PC-9 (cell line): ENCODE measurements around the gene P4HA1. TPM values are rescaled to one million over a fixed set of nuclear protein-coding genes. Genes with fewer than 3 reads are reported as not detected.
"Not testable (repeated sequence)": the region's sequence is repeated elsewhere in the genome, so short reads cannot be mapped to it uniquely, and the experiment has no call there.

Source experiments
- BruUV-seq: library from RNA; stranded (reverse); fragments of 400-500 nt; replicated peaks from 2 replicates; lab custom pipeline; 2021; lab: Mats Ljungman, UMichigan
- CTCF ChIA-PET: fragments of 300-600 bp; sonication (Branson Sonifier 250); formaldehyde crosslinking; loops from one replicate; lab custom pipeline; 2022; ENCODE audit warnings: antibody characterized with exemption; lab: Charles Lee
- POLR2A ChIA-PET: fragments of 300-600 bp; sonication (Branson Sonifier 250); formaldehyde crosslinking; loops from one replicate; lab custom pipeline; 2022; ENCODE audit warnings: antibody characterized with exemption; ENCODE audit not compliant: unreplicated experiment; lab: Charles Lee
- DNase-seq, 2 experiments: peaks; one replicate each; pipeline versions ENCODE4 v3.0.0 to v3.0.0-alpha.2; 2015 to 2022; ENCODE audit warnings: mixed read lengths in 1 of 2
- H2AFZ ChIP-seq: fragments of 200-600 bp; sonication (generic); 2 replicates; pipeline ENCODE4 v1.8.1; 2017; ENCODE audit warnings: antibody characterized with exemption
- H3F3A ChIP-seq: fragments of 200-600 bp; sonication (generic); 2 replicates; pipeline ENCODE4 v1.8.1; 2017; ENCODE audit warnings: antibody characterized with exemption, mild to moderate bottlenecking, low read depth; ENCODE audit not compliant: insufficient read depth
- H3K27ac ChIP-seq: fragments of 200-600 bp; sonication (generic); 2 replicates; pipeline ENCODE4 v1.6.1; 2016; ENCODE audit warnings: mixed run types
- H3K27me3 ChIP-seq: fragments of 200-600 bp; sonication (generic); 2 replicates; pipeline ENCODE4 v1.6.1; 2016; ENCODE audit warnings: low read depth, mixed run types; ENCODE audit not compliant: insufficient read depth
- H3K36me3 ChIP-seq: fragments of 200-600 bp; sonication (generic); 2 replicates; pipeline ENCODE4 v1.6.1; 2016; ENCODE audit warnings: low read depth, mixed run types
- H3K4me1 ChIP-seq: fragments of 200-600 bp; sonication (generic); replicated peaks from 2 replicates; pipeline ENCODE4 v1.6.1; 2016; ENCODE audit warnings: mixed run types; ENCODE audit not compliant: insufficient read depth
- H3K4me2 ChIP-seq: fragments of 200-600 bp; sonication (generic); 2 replicates; pipeline ENCODE4 v1.6.1; 2017; ENCODE audit warnings: mixed run types
- H3K4me3 ChIP-seq: fragments of 200-600 bp; sonication (generic); 2 replicates; pipeline ENCODE4 v1.6.1; 2016; ENCODE audit warnings: mixed run types
- H3K79me2 ChIP-seq: fragments of 200-600 bp; sonication (generic); 2 replicates; pipeline ENCODE4 v1.6.1; 2017; ENCODE audit warnings: low read depth, mixed run types
- H3K9me2 ChIP-seq: fragments of 200-600 bp; sonication (generic); 2 replicates; pipeline ENCODE4 v1.8.1; 2017; ENCODE audit warnings: mild to moderate bottlenecking; ENCODE audit not compliant: insufficient read depth
- H3K9me3 ChIP-seq: fragments of 200-600 bp; sonication (generic); 2 replicates; pipeline ENCODE4 v1.8.1; 2016; ENCODE audit warnings: low read depth; ENCODE audit not compliant: insufficient read depth
- H4K20me1 ChIP-seq: fragments of 200-600 bp; sonication (generic); 2 replicates; pipeline ENCODE4 v1.8.1; 2017; ENCODE audit not compliant: insufficient read depth
- EZH2 ChIP-seq: fragments of 200-600 bp; sonication (generic); IDR thresholded peaks from 2 replicates; pipeline ENCODE4 v1.8.0; 2017; ENCODE audit warnings: antibody characterized with exemption, low read depth
- intact Hi-C: fragments of 100-400 bp; cut with micrococcal nuclease; formaldehyde crosslinking; loops from one replicate; pipeline ENCODE4 v1.10.0; 2022; ENCODE audit not compliant: unreplicated experiment
- total RNA-seq: library from RNA; stranded (reverse); gene quantifications from 2 replicates; pipeline ENCODE4 v1.2.3, GENCODE V29; 2021
- TF ChIP-seq, protein P1 (sequence below): fragments of 200-600 bp; sonication (generic); conservative IDR thresholded peaks from 2 replicates; pipeline ENCODE4 v1.6.1; 2017; ENCODE audit warnings: mixed run types, antibody characterized with exemption, mild to moderate bottlenecking, moderate library complexity

Gene P4HA1
- total RNA-seq, 1 experiment from 2014 or later: 25.5 TPM

DNA sequence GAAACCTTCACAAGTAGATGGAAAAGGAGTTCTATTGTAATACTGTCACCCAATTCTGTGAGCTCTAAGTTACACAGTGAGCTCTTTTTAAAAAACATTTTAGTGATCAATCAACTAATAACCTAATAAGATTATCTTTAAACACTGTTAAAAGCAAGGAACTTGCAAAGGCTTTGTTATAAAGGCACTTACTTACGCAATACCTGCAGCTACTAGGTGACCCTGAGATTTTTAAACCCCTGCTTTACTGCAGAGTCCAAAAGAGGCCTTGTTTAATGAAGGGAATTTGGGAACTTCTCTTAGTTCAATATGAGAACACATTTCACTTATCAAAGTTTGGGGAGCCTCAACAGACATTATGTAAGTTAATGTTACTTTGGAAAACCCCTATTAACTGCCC is 53.3 kb downstream of the P4HA1 start:
- CTCF ChIA-PET: no interaction called here
- no peaks in the 10 kb centered on the region for H3K9me2 ChIP-seq
- intact Hi-C loops: loop anchor here (5.0 kb wide), 1 partner anchor 681 kb away; no protein-coding TSS in a partner anchor
- H3K27me3 ChIP-seq: no peaks in the 10 kb centered on the region
- no peak overlapping the region for H2AFZ ChIP-seq
- H3K27ac ChIP-seq: peak overlapping the region; percentile 90
- no TSS peak for BruUV-seq
- no peak for DNase-seq
- no peaks in the 10 kb centered on the region for H3K79me2 ChIP-seq
- no peaks in the 10 kb centered on the region for H3K9me3 ChIP-seq
- H3K4me1 ChIP-seq: peaks cover 40% of the 10 kb centered on the region
- no peaks in the 10 kb centered on the region for H4K20me1 ChIP-seq
- TF ChIP-seq, protein P1, sequence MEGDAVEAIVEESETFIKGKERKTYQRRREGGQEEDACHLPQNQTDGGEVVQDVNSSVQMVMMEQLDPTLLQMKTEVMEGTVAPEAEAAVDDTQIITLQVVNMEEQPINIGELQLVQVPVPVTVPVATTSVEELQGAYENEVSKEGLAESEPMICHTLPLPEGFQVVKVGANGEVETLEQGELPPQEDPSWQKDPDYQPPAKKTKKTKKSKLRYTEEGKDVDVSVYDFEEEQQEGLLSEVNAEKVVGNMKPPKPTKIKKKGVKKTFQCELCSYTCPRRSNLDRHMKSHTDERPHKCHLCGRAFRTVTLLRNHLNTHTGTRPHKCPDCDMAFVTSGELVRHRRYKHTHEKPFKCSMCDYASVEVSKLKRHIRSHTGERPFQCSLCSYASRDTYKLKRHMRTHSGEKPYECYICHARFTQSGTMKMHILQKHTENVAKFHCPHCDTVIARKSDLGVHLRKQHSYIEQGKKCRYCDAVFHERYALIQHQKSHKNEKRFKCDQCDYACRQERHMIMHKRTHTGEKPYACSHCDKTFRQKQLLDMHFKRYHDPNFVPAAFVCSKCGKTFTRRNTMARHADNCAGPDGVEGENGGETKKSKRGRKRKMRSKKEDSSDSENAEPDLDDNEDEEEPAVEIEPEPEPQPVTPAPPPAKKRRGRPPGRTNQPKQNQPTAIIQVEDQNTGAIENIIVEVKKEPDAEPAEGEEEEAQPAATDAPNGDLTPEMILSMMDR: no peak
- no peak for TF ChIP-seq EZH2
- peaks cover 24% of the 10 kb centered on the region for H3K36me3 ChIP-seq
- H3F3A ChIP-seq: peaks cover 29% of the 10 kb centered on the region
- H3K4me3 ChIP-seq: no peak overlapping the region
- POLR2A ChIA-PET: no interaction called here
- H3K4me2 ChIP-seq: peak overlapping the region; percentile 65

DNA sequence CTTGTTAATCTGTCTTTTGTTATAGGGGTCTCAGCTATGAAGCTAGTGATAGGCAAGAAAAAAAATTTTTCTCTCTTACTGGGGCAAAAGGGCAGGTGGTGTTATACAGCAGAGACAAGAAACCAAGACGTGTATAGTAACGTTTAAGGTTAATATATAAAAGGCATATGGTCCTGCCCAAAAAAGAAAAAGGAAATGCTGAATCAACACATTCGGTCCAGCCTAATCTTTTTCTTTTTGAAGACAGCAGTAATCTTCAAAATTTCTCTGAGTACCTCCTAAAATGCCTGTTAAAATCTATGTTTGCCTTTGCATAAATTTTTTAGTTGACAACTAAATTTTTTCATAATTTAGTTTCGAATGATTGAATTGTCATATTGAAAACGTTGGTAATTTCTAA is 54.5 kb downstream of the P4HA1 start:
- no TSS peak for BruUV-seq
- Histone ChIP-seq H3K36me3 (peaks cover 24% of the 10 kb centered on the region), H3K27me3 (no peaks in the 10 kb centered on the region), H3K9me2 (no peaks in the 10 kb centered on the region), H3K27ac (peak overlapping the region; percentile 36; the same call in 1 of the 2 replicates), H3K4me2 (no peak overlapping the region), H3K79me2 (no peaks in the 10 kb centered on the region), H4K20me1 (no peaks in the 10 kb centered on the region), H3F3A (peaks cover 29% of the 10 kb centered on the region), H3K4me3 (no peak overlapping the region), H2AFZ (no peak overlapping the region), H3K9me3 (no peaks in the 10 kb centered on the region), H3K4me1 (peaks cover 40% of the 10 kb centered on the region)
- POLR2A ChIA-PET: no interaction called here
- no peak for DNase-seq
- intact Hi-C loops: loop anchor here (5.0 kb wide), 1 partner anchor 680 kb away; no protein-coding TSS in a partner anchor
- no peak for TF ChIP-seq EZH2
- TF ChIP-seq, protein P1: no peak
- CTCF ChIA-PET: no interaction called here

DNA sequence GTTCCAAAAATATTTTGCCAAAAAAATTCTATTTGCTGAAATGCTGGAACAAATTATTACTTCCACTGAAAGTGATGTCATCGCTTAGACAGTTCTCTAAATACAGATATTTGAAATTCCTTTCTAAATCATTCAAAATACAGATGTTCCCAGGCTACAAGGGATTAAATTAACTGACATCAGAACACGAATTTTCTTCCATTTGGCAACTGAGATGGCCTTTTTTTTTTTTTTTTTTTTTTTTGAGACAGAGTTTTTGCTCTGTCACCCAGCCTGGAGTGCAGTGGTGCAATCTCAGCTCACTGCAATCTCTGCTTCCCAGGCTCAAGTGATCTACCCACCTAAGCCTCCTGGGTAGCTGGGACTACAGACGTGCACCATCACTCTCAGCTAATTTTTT is 57.0 kb downstream of the P4HA1 start:
- Histone ChIP-seq H3K27ac (no peak overlapping the region), H3K79me2 (no peaks in the 10 kb centered on the region), H3K4me2 (no peak overlapping the region), H3K36me3 (peaks cover 10% of the 10 kb centered on the region; the same call in 1 of the 2 replicates), H3K4me1 (peaks cover 31% of the 10 kb centered on the region), H3K4me3 (no peak overlapping the region), H2AFZ (no peak overlapping the region), H4K20me1 (no peaks in the 10 kb centered on the region), H3K9me2 (no peaks in the 10 kb centered on the region), H3K27me3 (no peaks in the 10 kb centered on the region), H3K9me3 (no peaks in the 10 kb centered on the region), H3F3A (peaks cover 15% of the 10 kb centered on the region)
- TF ChIP-seq, protein P1: no peak
- no peak for TF ChIP-seq EZH2
- no TSS peak for BruUV-seq
- intact Hi-C loops: loop anchor here (5.0 kb wide), 1 partner anchor 677 kb away; no protein-coding TSS in a partner anchor
- CTCF ChIA-PET: no interaction called here
- DNase-seq: no peak
- POLR2A ChIA-PET: interaction anchor here (0.7 kb wide), 2 partner anchors 12 to 20 kb away, joined by 3 to 11 read pairs; no protein-coding TSS in a partner anchor

DNA sequence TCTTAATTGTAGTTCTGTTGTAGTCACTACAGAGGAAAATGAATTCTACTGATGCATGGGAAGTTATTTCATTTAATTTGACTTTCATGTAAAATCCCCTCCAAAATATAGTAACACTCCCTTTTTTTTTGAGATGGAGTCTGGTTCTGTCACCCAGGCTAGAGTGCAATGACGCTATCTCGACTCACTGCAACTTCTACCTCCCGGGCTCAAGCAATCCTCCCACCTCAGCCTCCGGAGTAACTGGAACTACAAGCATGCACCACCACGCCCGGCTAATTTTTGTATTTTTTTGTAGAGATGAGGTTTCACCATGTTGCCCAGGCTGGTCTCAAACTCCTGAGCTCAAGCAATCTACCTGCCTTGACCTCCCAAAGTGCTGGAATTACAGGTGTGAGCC is 60.4 kb downstream of the P4HA1 start:
- BruUV-seq, H3F3A ChIP-seq, H3K4me1 ChIP-seq, H3K79me2 ChIP-seq, H4K20me1 ChIP-seq, DNase-seq, H3K4me2 ChIP-seq, POLR2A ChIA-PET, CTCF ChIA-PET, H3K9me3 ChIP-seq, H3K36me3 ChIP-seq, H3K9me2 ChIP-seq, H3K27me3 ChIP-seq, H3K27ac ChIP-seq, H3K4me3 ChIP-seq, intact Hi-C loops, H2AFZ ChIP-seq: not testable (repeated sequence)
